ENCODE data around the gene SELENOI.

GRCh38 chr2:26330604-26331003 lies 15.3 kb upstream of the SELENOI start:
- TF ChIP-seq CTCF (IDR thresholded peaks at IDR 0.05) (no peak), EP300 (IDR thresholded peaks at IDR 0.05) (no peak)
